Breast epithelium (tissue), 4 donors: Measurements from ENCODE around the gene OSR1. TPM values are rescaled to one million over a fixed set of nuclear protein-coding genes. Genes with fewer than 3 reads are reported as not detected.
"Not testable (repeated sequence)": the region's sequence is repeated elsewhere in the genome, so short reads cannot be mapped to it uniquely, and the experiment has no call there.

Source experiments
- DNase-seq, 2 donors: peaks; one replicate each; pipeline ENCODE4 v3.0.0-alpha.2; 2019; ENCODE audit warnings: low spot score in 2 of 2
- H3K27ac ChIP-seq, 2 donors: fragments of 200-600 bp; sonication (generic) in 1 of 2; one replicate each; pipeline ENCODE4 v1.5.1; 2016 to 2019; ENCODE audit warnings: mild to moderate bottlenecking in 1 of 2
- H3K27me3 ChIP-seq, 2 donors: fragments of 200-600 bp; sonication (generic) in 1 of 2; one replicate each; pipeline versions ENCODE4 v1.5.1 to v1.6.0; 2017 to 2019; ENCODE audit warnings: control low read depth in 1 of 2, mild to moderate bottlenecking in 1 of 2
- H3K36me3 ChIP-seq: fragments of 200-600 bp; one replicate; pipeline ENCODE4 v1.5.1; 2019
- H3K4me1 ChIP-seq, 2 donors: fragments of 200-600 bp; sonication (generic); one replicate each; pipeline ENCODE4 v1.5.1; 2016 to 2019; ENCODE audit warnings: control low read depth in 1 of 2
- H3K4me3 ChIP-seq, 3 donors: fragments of 200-600 bp; sonication (generic); 1 replicate in 2 of 3; 2 replicates in 1 of 3; pipeline ENCODE4 v1.5.1; 2016 to 2019; ENCODE audit warnings: mild to moderate bottlenecking in 3 of 3, moderate library complexity in 2 of 3
- H3K9me3 ChIP-seq, 2 donors: fragments of 200-600 bp; sonication (generic) in 1 of 2; one replicate each; pipeline ENCODE4 v1.5.1; 2016 to 2019; ENCODE audit warnings: control low read depth in 1 of 2
- CTCF ChIP-seq, 3 donors: fragments of 450-650 bp; IDR thresholded peaks; one replicate each; pipeline ENCODE4 v1.5.1; 2016 to 2017; ENCODE audit warnings: antibody characterized with exemption in 3 of 3, mild to moderate bottlenecking in 3 of 3, moderate library complexity in 3 of 3
- POLR2A ChIP-seq: fragments of 450-650 bp; IDR thresholded peaks from one replicate; pipeline ENCODE4 v1.6.1; 2016; ENCODE audit warnings: antibody characterized with exemption, mild to moderate bottlenecking, moderate library complexity
- POLR2AphosphoS5 ChIP-seq, 3 donors: sonication (generic); formaldehyde crosslinking; IDR thresholded peaks; one replicate each; pipeline ENCODE4 v1.6.1; 2017; ENCODE audit warnings: antibody characterized with exemption in 3 of 3
- intact Hi-C: fragments of 100-400 bp; cut with DNase I; formaldehyde crosslinking; loops from one replicate; pipeline ENCODE4 v1.15.1; 2023; ENCODE audit warnings: low total_unique reads
- total RNA-seq, 3 donors: library from RNA; depleted of rRNA; stranded (reverse); fragments of >200 nt; gene quantifications; one replicate each; pipeline ENCODE4 v1.1.0, GENCODE V29; 2016

OSR1 gene
- total RNA-seq, 3 donors from 2014 or later = 18.7 to 40.0 (median 34.1) TPM

- H3K4me3 ChIP-seq = no peak overlapping the region
- DNase-seq = no peak
- no peaks in the 10 kb centered on the region for H3K4me1 ChIP-seq
- no peak for TF ChIP-seq POLR2A
- no peak for TF ChIP-seq POLR2AphosphoS5 (IDR thresholded peaks at IDR 0.05)
- TF ChIP-seq CTCF (IDR thresholded peaks at IDR 0.05) = no peak
- H3K36me3 ChIP-seq = no peaks in the 10 kb centered on the region
- intact Hi-C loops = no loop called here
- H3K9me3 ChIP-seq = no peaks in the 10 kb centered on the region
- no peaks in the 10 kb centered on the region for H3K27me3 ChIP-seq
- no peak overlapping the region for H3K27ac ChIP-seq
Observed at GRCh38 chr2:19319698-19320097, 38.7 kb downstream of the OSR1 start.

DNA sequence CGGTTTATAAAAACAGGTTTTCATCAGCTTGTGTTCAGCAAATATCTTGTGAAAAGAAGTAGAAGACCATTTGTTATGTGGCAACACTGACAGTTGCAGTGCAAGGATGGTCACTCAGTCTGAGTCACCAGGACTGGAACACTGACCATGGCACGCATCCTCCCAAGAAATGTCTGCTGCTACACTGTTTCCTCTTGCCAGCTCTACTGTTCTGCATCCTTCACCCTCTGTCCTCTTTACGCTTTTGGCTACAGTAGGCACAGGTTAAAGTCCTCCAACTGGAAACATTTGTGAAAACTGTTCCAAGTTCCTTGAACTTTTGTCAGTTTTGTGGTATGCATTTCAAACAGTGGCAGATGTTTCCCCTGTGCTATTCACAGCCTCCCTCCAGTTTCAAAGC is 39.4 kb downstream of the OSR1 start:
- intact Hi-C loops = no loop called here
- no peak overlapping the region for H3K27ac ChIP-seq
- DNase-seq = no peak
- no peaks in the 10 kb centered on the region for H3K36me3 ChIP-seq
- TF ChIP-seq CTCF (IDR thresholded peaks at IDR 0.05) = no peak
- no peak for TF ChIP-seq POLR2A
- no peak for TF ChIP-seq POLR2AphosphoS5 (IDR thresholded peaks at IDR 0.05)
- H3K4me3 ChIP-seq = no peak overlapping the region
- no peaks in the 10 kb centered on the region for H3K27me3 ChIP-seq
- H3K4me1 ChIP-seq = no peaks in the 10 kb centered on the region
- no peaks in the 10 kb centered on the region for H3K9me3 ChIP-seq

DNA sequence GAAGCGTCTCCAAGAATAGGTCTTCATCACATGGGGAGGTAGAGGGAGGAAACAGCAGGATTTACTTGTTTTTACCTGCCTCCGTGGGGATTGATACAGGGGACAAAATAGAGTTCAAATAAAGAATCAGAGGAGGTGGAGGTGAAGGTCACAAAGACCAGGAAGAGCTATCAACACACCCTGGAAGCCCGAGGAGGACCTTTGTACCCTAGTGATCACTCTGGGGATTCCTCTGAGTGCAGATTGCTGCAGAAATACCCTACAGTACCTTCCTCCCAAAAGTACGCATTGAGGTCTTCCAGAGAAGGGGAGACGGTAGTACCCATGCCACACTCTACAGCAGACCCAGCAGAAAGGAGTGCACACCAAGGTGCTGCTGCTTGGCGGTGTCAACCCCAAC is 44.9 kb downstream of the OSR1 start:
- Histone ChIP-seq H3K4me1 (no peaks in the 10 kb centered on the region), H3K27me3 (no peaks in the 10 kb centered on the region), H3K27ac (no peak overlapping the region), H3K4me3 (no peak overlapping the region), H3K9me3 (no peaks in the 10 kb centered on the region), H3K36me3 (no peaks in the 10 kb centered on the region)
- intact Hi-C loops = no loop called here
- DNase-seq = no peak
- no peak for TF ChIP-seq POLR2A
- no peak for TF ChIP-seq POLR2AphosphoS5 (IDR thresholded peaks at IDR 0.05)
- no peak for TF ChIP-seq CTCF (IDR thresholded peaks at IDR 0.05)

GRCh38 chr2:19312949-19313348 is 45.5 kb downstream of the OSR1 start:
- H3K27ac ChIP-seq = no peak overlapping the region
- no peaks in the 10 kb centered on the region for H3K4me1 ChIP-seq
- DNase-seq = no peak
- no peak overlapping the region for H3K4me3 ChIP-seq
- intact Hi-C loops = no loop called here
- no peaks in the 10 kb centered on the region for H3K36me3 ChIP-seq
- no peaks in the 10 kb centered on the region for H3K9me3 ChIP-seq
- TF ChIP-seq CTCF (IDR thresholded peaks at IDR 0.05) (peak in 1 of 3 donors; percentile 15), POLR2A (no peak), POLR2AphosphoS5 (IDR thresholded peaks at IDR 0.05) (no peak)
- no peaks in the 10 kb centered on the region for H3K27me3 ChIP-seq

GRCh38 chr2:19306065-19306464 is 52.4 kb downstream of the OSR1 start:
- H3K4me1 ChIP-seq, H3K9me3 ChIP-seq, H3K4me3 ChIP-seq, H3K27me3 ChIP-seq, H3K36me3 ChIP-seq, intact Hi-C loops, H3K27ac ChIP-seq, DNase-seq: not testable (repeated sequence)

DNA sequence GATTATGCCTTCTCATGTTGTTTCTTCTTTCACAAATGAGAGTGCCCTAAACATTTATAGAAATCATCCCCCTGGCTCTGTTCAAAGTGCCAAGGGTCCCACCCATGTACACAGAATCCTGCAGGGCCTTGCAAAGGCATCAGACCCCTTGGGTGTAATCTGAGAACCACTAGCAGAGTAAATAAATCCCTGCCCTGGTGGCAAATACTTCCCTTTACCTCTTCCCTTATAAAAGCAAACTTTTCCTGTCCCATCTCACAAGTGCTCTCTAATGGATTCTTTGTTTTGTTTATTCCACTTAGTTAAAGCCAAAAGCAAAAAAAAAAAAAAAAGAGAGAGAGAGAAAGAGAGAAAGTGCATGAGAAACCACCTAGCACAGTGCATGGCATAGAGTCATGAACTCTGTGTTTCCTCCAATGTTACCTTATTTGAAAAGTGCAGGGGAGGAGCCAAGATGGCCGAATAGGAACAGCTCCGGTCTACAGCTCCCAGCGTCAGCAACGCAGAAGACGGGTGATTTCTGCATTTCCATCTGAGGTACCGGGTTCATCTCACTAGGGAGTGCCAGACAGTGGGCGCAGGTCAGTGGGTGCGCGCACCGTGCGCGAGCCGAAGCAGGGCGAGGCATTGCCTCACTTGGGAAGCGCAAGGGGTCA is 52.9 kb downstream of the OSR1 start:
- H3K4me3 ChIP-seq, DNase-seq, H3K36me3 ChIP-seq, H3K4me1 ChIP-seq, H3K9me3 ChIP-seq, intact Hi-C loops, H3K27ac ChIP-seq, H3K27me3 ChIP-seq: not testable (repeated sequence)
